Central memory CD4-positive, alpha-beta T cell (primary cell): ENCODE results near the gene SPACA7.

Experiments used
- DNase-seq: peaks from one replicate; pipeline ENCODE4 v3.0.0; 2022

SPACA7 gene

GRCh38 chr13:112448621-112449544, 72.7 kb downstream of the SPACA7 start:
- DNase-seq, result no peak

DNA sequence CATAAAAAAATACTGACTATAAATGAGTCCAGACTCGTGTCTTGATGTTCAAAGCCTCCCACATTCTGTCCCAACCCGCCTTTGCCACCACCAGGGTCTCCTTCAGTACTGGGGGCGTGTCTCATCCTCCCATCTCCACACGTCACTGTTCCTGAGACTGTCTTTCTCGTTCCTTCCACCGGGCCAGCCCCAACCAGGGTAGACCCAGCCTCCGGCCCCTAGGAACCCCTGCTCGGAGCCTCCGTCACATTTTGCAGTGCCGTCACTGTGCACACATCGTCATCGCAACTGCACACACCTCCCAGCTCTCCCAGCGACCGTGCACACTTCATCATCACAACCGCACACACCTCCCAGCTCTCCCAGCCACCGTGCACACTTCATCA, 73.4 kb downstream of the SPACA7 start:
- no peak for DNase-seq

DNA sequence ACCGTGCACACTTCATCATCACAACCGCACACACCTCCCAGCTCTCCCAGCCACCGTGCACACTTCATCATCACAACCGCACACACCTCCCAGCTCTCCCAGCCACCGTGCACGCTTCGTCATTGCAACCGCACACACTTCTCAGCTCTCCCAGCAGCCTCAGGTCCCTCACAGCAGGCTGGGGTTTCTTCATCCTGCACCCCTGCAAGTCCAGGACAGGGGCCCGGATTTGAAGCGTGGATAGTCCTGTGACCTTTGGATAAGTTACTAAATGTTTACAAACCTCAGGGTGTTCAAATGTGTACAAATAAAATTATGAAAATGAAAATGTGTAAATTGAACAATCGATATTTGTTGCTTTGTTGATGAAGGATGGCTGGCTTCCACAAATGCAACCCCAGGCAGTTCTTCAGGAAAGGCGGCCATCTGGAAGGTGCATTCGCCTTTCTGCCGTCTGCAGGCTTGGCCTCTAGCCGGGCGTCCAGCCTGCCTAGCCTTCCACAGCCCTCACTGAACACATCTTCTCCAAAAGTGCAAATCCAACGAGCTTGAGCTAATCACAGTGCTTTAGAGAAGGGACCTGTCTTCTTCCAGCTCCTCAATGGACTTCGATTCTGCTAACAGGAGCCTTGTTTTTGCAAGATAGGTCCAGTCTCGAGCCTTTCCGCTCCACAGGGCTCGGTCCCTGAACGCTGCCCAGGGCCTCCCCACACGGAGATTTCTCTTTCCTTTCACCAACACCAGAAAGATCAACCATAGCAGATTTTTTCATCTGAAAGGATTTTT, 74.2 kb downstream of the SPACA7 start:
- DNase-seq, result no peak

DNA sequence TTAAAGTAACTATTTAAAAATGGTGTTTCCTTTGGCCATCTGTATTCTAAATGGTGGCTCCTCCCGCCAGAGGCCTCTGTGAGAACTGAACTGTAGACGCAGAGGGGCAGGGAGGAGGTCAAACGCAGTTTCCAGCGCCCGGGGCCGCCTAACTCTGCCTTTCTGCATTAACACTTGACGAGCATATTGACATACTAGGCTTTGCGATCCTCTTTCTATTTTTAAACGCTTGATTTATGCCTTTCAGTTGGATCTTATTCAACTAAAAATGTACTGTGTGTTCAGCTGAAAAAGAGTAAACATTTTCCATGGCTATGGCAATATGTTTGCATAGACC, 74.7 kb downstream of the SPACA7 start:
- no peak for DNase-seq

GRCh38 chr13:112451512-112452379, 75.6 kb downstream of the SPACA7 start:
- no peak for DNase-seq

DNA sequence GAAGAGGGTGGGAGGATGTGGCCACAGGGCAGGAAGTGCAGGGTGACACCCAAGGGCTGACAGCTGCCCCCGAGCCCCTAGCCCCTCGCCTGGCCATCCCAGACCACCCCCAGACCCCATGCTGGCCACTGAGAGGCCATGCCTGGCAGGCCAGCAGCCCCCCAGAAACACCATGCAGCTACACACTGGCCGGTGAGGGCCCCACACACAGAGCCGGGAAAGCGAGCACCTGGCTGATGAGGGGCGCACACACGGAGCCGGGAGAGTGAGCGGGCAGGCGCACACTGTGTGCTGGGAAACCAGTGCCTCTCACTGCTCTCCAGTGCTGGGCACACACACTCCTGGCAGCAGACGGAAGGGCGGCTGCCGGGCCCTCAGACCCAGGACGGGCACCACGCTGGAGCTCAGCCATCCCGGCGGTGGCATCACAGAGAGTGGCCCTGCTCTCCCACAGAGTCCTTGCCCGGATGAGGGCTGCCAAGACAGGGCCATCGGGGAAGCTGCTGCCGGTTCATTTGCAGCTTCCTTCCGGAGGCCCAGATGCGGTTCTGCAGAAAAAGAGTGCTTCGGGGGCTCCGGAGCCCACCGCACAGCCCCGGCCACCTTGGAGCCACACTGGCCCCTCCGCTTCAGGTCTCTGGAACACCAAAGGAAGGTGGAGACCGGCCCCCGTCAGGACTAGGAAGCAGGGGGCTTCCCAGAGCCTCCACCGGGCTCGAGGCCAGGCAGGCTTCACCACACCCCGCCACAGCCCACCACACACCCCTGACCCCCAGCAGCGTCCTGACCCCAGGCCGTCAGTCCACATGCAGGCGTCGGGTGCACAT, 76.4 kb downstream of the SPACA7 start:
- no peak for DNase-seq

DNA sequence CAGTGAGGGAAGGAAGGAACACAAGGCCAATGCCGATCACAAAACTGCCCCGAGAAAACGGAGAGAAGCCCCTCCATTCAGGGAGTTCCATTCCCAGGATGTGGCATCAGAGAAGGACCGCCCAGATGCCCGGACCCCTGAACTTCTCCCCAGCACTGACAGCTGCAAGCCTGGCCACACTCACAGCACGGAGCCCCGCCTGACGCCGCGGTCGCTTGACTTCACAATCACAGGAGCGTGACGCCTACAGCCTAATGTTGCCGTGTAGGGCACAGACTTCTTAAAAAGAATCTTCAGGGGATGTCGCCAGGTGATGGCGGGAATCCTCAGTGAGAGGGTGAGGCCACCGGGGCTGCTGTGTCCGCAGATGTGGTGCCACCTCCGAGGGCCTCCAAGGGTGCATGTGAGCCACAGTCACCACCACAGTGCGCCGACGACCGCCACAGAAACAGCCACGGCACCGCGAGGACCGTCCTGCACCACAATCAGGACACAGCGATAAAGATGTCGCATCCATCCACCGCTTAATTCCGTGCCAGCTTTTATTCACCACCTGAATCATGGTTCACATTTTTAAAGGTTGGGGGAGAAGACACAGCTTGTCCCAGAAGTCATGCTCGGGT, 77.2 kb downstream of the SPACA7 start:
- DNase-seq, result no peak

DNA sequence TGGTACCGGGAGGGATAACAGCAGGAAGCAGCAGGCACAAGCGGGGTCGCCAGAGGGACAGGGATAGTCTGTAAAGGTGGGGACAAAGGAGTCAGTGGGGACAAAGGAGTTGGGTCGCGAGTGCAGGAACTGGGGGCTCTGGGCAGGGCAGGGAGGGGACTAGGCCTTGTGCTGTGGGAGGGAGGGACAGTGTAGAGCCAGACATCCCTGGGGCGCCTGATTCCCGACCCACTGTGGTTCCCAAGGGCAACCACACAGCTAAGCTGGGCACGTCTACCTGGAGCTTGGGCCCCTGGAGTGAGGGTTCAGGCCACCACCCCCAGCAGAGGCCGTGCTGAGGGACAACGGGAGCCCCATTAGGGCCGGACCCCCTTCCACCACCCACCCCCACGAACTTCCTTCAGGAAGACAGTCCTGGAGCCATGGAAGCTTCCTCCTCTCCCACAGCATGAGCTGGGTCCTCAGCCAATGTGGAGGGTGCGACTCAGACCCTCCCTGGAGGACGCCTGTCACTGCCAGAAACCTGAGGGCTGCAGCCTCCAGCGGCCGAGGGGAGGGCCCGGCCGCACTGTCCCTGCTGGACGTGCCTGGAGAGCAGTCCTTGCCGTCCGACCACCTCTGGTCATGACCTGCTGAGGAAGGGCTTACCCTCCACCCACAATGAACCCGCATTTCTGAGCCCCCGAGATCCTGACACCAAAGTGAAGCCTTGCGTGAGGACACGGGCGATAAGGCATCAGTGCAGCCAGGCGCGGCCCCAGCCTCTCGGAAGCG, 77.9 kb downstream of the SPACA7 start:
- DNase-seq, result no peak

GRCh38 chr13:112454648-112455334, 78.6 kb downstream of the SPACA7 start:
- no peak for DNase-seq

GRCh38 chr13:112455476-112456059, 79.4 kb downstream of the SPACA7 start:
- no peak for DNase-seq

GRCh38 chr13:112456138-112457056, 80.2 kb downstream of the SPACA7 start:
- DNase-seq, result no peak

DNA sequence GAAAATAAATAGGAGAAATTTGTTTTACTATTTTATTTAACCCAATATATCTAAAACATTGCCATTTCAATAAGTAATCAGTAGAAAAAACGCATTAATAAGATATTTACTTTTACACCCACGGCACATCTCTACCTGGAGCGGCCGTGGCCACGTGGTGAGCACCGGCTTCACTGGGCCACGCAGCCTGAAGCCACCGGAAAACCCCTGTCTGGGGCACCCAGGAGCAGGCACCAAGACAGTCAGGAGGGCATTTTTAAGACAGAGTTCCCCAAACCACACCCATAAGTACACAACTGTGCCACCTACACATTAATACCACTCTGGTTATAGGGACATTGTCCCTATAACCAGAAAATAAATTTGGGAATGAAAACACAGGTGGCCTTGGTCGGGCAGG, 80.9 kb downstream of the SPACA7 start:
- no peak for DNase-seq

DNA sequence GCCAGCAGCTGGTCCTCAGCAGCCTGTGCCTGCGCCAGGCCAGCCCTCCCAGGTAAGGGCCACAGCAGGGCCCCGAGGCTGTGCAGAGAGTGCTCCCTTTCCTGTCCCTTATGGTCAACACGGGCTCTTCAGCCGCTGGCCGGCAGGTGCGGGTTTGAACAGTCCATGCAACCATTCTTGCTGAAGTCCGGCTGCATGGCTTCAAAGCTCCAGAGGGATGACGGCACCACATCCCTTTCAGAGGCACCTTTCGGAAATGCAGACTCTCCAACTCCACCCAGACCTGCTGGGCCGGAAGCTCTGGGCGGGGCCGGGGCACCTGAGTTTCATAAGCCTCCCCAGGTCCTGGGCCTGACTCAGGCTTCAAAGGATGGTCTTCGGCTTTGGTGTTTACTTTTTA, 81.3 kb downstream of the SPACA7 start:
- no peak for DNase-seq

- DNase-seq, result no peak
Observed at GRCh38 chr13:112462408-112462807, 86.3 kb downstream of the SPACA7 start.

GRCh38 chr13:112464720-112465119, 88.6 kb downstream of the SPACA7 start:
- DNase-seq, result no peak

DNA sequence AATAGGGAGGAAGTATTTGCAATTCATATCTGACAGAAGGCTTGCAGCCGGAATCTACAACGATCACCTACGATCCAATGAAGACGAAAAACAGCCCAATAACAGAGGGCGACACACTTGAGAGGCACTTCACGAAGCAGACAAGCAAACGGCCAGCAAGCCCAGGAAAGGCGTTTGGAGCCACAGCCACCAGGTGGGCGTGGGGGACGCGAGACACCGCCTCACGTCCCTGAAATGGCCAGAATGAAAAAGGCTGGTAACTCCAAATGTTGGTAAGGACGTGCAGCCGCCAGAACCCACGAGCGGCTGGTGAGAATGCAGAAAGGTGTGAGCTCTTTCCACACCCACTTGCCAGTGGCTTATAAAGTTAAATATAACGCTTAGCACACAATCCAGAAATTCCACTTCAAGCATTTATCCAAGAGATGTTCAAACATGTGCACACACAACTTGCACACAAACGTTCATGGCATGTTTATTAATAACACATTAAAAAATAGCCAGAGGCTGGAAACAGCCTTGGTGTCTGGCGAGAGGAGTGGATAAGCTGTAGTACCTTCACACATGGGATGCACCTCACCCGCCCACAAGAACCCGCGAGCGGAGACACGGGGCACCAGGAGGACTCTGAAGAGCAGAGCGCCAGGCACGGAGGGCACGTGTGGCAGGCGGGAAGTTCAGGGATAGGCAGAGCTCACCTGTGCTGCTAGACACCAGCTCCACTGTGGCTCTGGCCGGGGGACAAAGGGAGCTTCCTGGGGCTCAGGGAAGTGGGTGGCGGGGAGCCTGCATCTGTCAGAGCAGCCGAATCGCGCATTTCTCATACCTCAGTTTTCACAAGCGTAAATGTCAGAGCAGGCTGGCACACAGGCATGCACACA, 89.3 kb downstream of the SPACA7 start:
- DNase-seq, result no peak
